Measurements from ENCODE around the gene PTPN11. TPM values are rescaled to one million over a fixed set of nuclear protein-coding genes. Genes with fewer than 3 reads are reported as not detected.

The PTPN11 gene
- total RNA-seq, 4 donors from 2014 or later, result 124 to 245 (median 169) TPM

- TF ChIP-seq CTCF (IDR thresholded peaks at IDR 0.05; ENCODE audit: low read depth), result no peak
Measured at GRCh38 chr12:112555621-112556233, 137.0 kb downstream of the PTPN11 start.

DNA sequence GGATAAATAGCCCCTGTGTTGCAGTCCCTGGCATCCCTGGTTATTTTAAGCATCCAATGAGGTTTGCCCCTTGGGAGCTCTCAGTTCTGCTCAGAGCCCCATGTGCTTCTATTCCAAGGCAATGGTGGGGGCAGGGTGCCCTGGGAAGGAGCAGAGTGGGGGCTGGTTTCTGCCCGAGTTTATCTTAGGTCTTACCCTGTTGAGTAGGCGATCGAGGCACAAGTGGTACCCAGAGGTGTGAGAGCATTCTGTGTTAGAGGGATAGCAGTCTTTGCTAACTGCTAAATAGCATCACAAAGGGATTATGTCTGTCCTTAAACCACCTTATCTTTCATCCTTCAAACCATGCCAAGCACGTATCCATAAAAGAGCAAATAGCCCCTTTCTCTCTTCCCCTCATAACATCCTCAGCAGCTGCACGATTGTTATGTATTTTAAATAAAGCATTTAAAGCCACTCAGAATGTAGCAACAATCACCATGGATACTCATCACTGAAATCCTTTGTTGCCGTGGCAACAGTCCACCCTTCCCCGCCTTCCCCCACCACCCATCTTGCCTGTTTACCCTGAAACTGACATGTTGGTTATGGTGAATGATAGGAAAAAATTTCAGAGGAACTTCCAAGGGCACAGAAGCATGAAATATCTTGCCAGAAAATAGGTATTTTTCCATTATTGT lies 139.3 kb downstream of the PTPN11 start:
- TF ChIP-seq CTCF (IDR thresholded peaks at IDR 0.05; ENCODE audit: low read depth), result no peak

Other genes with a start within 250 kb of the PTPN11 start
- 10 to 100 TPM; 28.2 to 54.4 (median 33.7) TPM for gene HECTD4, start 36.5 kb upstream of the PTPN11 start, total RNA-seq
- gene RPL6, start 9.3 kb upstream of the PTPN11 start, total RNA-seq, result 1,000 to 10,000 TPM; 1,581 to 1,626 (median 1,603) TPM